Measurements from ENCODE around the gene GAPDH.

DNA sequence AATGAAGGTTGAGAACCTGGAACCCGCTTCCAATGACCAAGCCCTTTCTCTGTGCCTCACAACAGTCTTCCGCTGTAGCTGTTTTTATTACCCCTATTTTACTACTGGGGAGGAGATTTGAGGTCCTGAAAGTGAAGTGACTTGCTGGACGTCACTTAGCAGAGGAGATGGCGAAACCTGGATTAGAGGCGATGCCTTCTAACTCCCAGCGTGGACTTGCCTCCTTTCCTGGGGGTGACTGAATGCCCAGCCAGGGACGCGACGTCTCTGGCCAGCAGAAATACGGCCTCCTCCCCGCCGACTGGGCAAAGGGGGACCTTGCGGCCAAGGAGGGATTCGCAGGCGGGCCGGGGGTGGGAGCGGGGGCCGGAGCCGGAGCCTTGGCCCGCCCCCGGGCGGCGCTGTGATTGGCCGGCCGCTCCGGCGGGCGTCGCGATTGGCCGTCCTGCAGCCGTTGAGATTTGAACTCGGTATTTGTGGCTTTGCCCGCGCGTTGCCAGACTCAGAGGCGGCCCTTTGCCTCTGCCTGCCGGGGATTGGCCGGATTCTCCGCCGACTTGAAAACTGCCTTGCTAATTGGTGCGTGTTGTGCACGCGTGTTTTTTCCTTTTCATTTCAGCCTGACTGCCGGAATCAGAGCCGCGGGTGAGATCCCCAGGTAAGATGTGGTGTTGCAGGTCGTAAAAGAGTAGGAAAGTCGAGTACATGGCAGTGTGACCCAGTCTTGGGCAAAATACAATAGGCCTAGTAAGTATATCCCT is 40.6 kb upstream of the GAPDH start, which contains the start of gene NCAPD2:
- no peak for TF ChIP-seq ZNF274 (IDR thresholded peaks at IDR 0.05; ENCODE audit: low read depth, low read length)
- TF ChIP-seq YY1 (IDR thresholded peaks at IDR 0.05; ENCODE audit: insufficient read depth, insufficient read length), result no peak
- no peak for TF ChIP-seq SUZ12 (IDR thresholded peaks at IDR 0.05; ENCODE audit: extremely low read depth, insufficient read depth, insufficient read length)

All from NT2/D1 (cell line).